UCSD-AML1 (cell line): ENCODE data around the gene TEX14.
"Not testable (repeated sequence)": the region's sequence is repeated elsewhere in the genome, so short reads cannot be mapped to it uniquely, and the experiment has no call there.

Experiments used
- DNase-seq: peaks from one replicate; lab custom pipeline; 2025; ENCODE audit not compliant: unreplicated experiment; lab: John Stamatoyannopoulos, UW

The TEX14 gene

DNA sequence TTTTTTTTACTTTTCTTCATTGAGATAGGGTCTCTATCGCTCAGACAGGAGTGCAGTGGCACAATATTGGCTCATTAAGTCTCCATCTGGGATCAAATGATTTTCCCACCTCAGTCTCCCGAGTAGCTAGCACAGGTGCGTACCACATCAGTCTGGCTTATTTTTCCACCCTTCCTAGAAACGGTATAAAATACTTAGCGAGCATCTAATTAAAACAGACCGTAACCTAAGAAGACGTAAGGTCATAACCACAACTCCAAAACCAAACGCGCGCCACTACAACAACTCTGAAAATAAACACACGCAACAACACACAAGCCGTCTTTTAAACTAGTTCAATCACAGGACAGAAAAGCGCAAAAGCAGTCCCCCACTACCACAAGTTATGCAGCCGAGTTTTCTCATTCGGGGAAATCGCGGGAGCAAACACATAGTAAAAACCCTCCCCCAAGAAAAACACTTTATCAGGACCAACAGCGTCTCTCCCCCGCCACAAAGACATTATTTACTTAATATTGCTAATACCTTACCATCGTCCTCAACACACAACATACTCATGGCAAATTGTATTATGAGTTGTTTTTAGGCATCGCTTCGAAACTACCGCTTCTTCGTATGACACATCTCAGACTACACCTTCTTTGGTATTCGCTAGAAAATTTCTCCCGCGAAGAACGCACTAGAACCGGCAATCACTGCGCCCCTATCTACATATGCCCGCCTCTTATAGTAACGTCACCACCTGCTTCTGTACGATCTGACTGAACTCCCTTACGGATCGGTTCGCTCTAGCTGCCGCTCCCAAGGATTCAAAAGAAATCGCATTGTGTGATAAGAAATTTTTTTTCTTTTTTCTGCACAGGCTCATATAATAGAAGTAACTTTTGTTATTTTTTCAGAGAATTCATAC is 32.8 kb downstream of the TEX14 start:
- peak; percentile 73 for DNase-seq

DNA sequence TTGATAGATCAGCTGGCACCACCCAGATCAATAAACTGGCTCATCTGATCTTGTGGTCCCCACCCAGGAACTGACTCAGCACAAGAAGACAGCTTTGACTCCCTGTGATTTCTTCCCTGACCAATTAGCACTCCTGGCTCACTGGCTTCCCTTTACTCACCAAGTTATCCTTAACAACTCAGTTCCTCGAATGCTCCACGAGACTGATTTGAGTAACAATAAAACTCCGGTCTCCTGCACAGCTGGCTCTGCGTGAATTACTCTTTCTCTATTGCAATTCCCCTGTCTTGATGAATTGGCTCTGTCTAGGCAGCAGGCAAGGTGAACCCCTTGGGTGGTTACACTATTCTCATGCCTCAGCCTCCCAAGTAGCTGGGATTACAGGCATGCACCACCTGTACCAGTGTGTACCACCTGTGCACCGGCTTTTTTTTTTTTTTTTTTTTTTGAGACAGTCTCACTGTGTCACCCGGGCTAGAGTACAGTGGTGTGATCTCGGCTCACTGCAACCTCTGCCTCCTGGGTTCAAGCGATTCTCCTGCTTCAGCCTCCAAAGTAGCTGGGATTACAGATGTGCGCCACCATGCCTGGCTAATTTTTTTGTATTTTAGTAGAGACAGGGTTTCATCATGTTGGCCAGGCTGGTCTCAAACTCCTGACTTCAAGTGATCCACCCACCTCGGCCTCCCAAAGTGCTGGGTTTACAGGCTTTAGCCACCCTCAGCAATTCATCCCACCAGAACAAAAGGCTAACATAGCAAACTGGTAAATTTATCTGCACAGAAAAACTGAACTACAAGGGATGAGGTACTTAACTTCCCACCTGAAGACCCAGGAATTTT is 33.7 kb downstream of the TEX14 start:
- not testable (repeated sequence) for DNase-seq

DNA sequence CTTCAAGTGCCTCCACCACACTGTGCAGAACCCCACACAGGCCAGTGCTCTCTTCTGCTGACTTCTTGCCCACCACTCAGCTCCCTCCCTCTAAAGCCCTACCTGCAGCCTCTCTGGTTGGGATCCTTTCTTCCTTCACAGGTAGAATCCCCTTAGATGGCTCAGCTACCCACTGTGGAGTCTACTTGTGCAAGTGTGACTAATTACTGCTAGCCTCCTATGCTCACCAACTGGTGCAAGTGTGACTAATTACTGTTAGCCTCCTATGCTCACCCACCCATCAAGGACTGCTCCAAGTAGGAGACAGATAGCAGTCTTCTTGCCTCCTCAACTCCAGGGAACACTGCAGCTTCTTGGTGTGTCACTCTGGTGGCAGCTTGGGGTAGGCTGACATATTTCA is 43.6 kb downstream of the TEX14 start:
- DNase-seq, result no peak

DNA sequence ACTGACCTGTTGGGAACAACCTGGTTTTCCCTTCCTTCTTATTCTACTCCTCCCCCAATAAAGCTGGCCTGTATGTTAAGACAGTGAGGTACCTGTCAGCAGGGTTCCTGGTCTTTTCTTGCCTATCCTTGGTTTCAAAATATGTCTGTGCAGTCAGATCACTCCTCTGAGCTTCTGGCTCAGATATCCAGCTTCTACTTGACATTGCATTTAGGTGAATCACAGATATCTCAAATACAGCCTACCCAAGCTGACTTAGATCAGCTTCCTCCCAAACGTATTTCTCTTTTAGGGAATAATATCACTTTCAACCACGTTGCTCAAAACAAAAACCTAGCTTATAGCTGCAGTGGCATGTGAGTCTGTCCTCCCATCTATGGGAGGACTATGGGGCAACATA is 48.7 kb downstream of the TEX14 start:
- no peak for DNase-seq

DNA sequence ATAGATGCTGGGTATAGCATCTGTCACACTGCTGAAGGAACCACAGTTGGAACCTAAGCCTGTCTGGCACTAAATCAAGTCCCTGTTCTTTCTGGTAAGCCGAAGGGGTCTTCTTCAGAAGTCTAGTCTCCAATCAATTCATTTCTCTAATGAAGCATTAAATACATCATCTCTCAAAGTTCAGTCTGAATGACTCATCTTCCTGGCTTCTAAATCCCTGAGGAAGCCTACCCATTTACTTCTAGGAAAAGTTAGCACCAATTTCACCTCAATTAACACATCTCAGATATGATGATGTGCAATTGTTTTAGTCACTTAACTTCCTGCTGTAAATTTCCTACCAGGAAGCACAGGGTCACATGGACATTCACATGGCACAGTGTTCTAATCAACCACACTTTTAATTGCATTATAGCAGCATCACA is 49.9 kb downstream of the TEX14 start:
- DNase-seq, result no peak

DNA sequence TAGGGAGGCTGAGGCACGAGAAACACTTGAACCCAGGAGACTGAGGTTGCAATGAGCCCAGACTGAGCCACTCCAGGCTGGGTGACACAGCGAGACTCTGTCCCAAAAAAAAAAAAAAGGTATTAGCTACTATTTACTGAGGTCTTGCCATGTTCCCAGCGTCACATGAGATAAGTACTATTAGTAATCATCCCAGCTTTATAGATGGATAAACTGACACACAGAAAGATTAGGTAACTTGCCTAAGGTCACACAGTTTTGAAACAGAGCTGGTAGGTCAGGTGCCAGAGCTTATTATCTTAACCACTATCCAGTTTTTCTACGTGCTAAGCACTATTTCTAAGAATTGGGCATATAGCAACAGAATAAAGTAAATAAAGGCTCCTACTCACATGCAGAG is 51.6 kb downstream of the TEX14 start:
- no peak for DNase-seq

DNA sequence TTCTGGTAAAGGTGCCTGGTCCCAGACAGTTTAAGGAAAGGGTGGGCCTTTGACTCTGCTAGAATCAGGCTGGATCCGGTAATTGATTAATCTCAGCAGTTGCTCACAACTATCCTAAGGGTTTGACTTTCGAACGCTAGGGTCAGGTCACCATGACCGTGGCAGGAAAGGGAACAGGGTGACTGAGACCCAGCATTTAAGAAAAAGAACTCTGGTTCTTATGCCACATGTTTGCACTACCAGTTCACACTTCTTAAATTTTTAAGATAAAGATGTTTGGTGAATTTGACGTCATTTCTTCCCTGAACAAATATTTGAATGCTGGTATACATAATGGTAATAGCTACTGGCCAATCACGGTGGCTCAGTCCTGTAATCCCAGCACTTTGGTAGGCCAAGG is 52.2 kb downstream of the TEX14 start:
- no peak for DNase-seq

DNA sequence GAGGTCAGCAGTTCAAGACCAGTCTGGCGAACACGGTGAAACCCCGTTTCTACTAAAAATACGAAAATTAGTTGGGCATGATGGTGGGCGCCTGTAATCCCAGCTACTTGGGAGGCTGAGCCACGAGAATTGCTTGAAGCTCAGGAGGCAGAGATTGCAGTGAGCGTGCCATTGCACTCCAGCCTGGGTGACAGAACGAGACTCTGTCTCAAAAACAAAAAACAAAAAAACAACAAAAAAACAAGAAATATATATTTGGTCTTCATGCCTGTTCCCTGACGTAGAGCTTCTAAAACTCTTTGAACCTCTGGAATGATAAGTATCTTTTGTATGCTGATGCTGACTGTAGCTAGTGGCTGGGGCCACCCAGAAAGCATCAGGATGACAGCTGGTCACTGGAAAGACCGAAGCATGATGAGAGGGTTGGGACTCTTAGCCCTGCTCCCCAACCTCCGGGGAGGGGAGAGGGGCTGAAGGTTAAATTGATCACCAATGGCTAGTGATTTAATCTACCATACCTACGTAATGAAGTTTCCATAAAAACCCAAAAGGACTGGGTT is 54.8 kb downstream of the TEX14 start:
- DNase-seq, result no peak

DNA sequence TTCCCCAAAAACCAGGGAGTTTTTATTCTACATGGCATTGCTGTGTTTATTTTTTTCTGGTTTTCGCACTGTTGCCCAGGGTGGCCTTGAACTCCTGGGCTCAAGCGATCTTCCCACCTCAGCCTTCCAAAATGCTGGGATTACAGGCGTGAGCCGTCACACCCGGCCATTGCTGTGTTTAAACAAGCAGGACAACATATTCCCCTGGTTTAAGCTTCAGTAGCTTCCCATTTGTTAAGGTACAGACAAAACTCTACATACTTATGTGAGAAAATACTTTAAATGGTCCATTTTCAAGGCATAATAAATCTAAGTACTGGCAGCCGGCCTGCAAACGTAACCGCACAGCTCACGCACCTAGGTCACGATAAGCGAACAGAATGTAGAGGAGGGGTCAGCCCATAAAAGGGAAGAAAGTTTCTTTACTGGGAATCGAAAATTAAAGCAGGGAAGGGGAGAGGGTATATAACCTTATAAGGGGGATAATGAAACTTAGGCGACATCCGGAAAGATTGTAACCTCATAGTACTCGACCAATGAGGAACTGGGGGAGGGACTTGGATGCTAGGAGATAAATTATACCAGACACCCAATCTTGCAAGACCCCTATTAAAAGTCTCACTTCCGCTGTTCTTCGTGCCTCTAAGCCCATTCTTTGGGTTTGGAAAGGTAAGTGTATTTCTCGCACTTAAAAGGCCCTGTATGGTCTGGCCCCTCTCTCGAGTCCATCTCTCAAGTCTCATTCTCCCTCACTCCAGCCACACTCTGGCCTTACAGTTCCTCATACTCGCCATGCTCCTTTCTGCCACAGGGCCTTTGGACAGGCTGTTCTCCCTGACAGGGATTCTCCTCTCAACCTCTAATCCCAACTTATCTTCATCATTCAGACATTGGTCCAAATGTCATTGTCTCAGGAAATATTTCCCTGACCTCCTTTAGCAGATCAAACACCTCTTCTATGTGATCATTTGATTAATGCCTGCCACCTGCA is 59.2 kb downstream of the TEX14 start:
- no peak for DNase-seq

DNA sequence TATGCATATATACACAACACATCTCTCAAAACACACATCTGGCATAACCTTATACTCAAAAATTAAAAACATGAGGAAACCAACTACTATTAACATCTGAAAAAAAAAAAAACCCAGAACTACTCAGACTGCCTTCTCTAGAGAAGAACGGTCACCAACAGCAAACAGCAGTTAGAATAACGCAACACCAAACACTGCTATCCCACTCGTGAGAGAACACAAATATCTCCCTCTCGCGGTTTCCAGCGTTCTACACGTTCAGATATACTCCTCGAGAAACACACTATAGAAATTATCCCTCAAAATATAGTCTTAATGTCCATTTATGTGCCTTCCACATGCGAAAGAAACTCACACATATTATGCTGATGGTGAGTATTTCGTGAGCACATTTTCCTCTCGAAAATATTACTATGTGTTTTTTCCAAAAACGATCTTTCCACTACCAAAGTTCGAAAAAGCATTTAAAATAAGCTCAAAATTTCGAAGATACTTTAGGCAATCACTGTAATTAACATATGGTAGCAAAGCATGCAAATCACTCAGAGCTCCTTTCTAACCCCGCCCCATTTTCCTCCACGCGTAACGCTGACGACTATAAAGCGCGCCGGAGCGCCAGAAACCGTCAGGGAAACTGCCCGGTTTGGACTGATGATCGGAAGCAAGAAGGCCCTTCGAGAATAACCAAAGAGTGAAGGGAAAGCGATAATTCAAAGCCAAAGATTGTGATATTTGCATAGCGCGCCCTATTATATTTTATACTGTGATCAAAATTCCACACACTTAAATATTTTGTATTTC is 60.1 kb downstream of the TEX14 start:
- DNase-seq, result peak; percentile 93

DNA sequence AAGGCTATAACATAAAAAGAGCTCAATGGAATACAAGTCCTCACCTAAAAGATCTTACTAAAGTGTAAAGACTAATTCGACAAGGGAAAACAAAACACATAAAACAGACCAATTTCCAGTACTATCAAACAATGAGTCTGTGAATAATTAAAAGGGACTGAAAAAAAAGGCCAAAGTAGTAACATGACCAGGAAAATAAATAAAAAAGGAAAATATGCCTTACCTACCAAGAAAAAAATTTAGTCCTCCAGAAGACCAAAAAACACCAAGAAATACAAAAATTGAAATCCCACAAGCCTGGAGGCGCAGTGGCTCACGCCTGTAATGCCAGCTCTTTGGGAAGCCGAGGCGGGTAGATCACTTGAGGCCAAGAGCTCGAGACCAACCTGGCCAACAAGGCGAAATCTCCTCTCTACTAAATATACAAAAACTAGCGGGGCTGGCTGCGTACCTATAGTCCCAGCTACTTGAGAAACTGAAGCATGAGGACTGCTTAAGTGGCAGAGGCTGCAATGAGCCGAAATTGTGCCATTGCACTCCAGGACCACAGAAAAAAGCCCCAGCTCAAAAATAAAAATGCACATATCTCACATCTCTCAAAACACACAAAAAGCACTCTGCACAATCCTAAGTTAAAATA is 60.8 kb downstream of the TEX14 start:
- DNase-seq, result peak; percentile 29

DNA sequence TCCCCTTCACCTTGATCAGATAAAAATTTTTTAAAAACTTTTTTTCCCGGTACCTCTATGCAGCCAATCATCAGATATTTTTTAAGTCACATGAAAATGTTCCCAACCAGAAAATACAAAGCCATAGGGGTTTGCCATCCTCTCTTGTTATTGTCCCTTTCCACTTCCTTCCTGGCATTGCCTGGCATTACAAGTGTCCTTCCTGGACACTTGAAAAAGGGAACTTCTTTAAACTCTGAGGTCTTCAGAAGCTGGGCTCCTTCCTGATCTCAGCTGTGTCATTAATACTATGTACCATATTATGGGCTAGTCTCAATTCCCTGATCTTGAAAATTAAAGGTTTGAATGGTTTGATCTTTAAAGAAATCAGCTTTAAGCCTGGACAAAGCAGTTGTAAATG is 64.9 kb downstream of the TEX14 start:
- DNase-seq, result no peak

DNA sequence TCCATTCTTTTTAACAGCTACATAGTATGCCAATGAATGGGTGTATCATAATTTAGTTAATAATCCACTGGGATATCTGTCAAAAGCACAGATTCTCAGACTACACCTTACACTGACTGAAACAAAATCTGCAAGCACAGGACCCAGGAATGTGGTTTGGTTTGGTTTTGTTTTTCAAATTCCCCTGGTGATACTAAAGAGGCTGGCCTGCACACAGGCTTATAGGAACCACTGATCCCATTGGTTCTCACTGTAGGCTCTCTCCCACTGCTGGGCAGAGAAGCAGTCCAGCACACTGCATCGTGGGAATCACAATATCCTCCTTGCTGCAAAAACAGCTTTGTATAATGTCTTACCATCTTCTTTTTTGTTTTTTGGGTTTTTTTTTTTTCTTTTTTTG is 67.1 kb downstream of the TEX14 start:
- DNase-seq, result no peak

DNA sequence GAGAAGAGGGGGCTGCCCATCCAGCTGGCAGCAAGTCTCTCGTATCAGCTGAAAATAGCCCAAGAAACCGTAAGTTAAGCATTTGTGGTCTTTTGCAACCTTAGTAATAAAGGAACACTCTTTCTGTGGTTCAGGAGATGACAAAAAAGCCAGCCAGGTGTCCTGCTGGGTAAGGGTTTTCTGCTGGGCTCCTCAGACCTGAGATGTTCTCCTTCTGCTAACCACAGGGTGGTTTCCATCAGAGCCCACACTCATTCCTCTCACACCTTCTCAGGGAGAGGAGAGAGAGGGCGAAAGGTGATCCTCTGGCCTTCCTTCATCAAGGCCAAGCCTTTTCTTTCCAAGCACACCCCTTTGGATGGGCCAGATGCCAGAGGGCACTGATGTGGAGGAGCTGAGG is 70.7 kb downstream of the TEX14 start:
- no peak for DNase-seq

DNA sequence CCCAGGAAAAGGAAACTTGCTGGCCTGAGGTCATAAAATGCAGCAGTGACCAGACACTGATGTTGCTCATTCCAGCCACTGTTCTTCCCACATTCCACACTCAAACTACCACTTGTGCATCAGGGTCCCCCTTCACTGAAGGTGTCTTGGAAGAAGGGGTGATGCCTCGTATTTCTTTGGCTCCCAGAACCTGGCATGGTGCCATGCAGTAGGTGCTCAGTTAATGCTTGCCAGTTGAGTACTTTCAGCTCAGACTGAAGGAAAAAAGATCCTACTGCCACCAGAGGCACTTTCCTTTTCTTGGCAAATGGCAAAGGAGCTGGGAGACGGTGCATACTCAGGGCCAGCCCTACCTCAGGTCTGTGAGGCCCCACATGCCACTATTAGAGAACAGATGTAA is 73.5 kb downstream of the TEX14 start:
- DNase-seq, result no peak

DNA sequence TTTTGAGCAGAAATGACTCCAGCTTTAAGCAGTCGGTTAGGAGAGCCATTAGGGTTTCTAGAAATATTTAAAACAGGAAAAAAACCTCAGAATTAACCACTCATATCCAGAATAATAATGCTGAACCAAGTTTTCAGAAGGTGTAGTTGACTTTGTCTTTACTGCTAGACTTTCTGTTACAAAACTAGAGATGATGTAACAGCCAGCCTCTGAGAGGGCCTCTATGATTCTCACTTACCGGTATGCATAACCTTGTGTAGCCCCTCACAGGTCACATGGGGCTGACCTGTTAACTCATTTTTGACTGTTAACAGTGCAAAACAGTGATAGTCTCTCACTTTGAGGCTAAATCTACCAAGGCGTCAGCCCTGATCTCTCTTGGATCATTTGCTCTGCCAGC is 74.3 kb downstream of the TEX14 start:
- DNase-seq, result no peak

DNA sequence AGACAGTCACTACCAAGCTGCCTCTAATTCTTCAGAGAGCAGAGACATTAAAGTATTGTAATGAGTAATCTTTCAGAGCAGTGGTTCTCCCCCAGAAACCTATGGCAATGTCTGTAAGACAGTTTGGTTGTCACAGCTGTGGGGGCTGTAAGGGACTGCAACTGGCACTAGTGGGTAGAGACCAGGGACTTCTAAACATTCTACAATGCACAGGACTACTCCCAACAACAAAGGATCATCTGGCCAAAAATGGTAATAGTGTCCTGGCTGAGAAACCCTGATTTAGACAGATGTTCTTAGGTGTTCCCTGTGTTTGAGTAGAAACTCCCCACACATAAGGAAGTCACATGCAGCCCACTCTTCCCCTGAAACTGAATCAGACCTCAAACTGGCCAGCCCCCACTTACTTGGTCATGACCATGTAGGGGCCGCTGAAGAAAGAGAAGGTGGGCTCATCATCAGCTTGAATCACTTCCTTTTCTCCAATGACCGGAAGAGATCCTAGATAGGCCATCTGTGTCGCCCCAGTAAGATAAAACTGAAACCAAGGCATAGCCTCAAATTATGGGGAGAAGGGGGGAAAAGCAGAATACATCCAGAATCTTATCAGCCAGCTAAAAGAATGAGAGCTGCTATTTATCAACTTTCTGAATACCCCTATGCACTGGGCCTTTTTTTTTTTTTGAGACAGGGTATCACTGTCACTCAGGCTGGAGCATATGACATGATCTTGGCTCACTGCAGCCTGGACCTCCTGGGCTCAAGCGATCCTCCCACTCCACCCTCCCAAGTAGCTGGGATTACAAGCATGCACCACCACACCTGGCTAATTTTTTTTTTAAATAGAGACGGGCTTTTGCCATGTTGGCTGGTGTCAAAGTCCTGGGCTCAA is 75.8 kb downstream of the TEX14 start:
- no peak for DNase-seq

DNA sequence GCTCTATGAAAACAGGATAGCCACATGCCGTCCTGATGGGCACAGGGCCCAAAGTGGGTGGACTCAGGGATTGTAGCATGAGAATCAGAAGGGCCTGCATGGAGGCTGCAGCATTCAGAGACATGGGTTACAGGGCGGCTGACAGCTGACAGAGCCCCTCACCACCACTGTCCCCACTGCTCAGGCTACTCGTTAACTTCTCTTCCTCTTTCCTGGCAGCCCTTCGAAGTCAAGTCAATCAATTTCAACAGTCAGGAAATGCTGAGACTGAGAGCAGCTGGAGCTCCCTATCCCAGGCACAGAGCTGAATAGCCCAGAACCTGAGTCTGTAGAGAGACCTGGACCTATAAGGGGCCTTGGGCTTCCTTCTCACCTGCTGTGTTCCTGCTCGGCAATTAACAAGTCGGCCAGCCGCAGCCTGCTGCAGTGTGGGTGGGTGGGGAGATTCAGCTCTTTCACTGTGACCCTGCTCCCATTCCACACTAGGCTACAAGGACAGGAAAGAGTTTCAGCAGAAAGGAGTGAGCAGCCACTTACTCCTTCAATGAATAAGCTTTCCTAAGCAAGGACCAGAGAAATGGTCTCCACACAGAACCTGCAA is 76.9 kb downstream of the TEX14 start:
- peak; percentile 32 for DNase-seq
